ENCODE measurements around the gene SLAMF8.

Gene SLAMF8

DNA sequence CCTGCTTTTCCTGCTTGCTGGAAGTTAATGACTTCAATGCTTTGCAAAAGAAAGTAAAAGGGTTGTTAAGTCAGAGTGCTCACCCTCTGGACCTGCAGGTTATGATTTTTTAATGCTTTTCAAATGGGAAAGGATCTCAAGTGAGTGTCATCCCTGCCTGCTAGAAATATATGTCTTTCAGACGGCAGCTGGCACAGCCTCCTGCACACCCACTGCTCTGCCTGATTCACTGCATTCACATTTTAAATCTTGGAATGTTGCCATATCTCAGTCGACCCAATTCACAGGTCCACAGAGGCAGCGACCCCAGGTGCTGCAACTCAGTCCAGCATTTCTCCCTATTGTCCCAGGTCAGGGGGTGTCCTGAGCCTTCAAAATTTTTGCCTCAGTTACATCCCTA lies 35.2 kb upstream of the SLAMF8 start:
- no peak for TF ChIP-seq SPI1 (IDR thresholded peaks at IDR 0.05; ENCODE audit: borderline replicate concordance, low read depth)
- TF ChIP-seq, protein P1, sequence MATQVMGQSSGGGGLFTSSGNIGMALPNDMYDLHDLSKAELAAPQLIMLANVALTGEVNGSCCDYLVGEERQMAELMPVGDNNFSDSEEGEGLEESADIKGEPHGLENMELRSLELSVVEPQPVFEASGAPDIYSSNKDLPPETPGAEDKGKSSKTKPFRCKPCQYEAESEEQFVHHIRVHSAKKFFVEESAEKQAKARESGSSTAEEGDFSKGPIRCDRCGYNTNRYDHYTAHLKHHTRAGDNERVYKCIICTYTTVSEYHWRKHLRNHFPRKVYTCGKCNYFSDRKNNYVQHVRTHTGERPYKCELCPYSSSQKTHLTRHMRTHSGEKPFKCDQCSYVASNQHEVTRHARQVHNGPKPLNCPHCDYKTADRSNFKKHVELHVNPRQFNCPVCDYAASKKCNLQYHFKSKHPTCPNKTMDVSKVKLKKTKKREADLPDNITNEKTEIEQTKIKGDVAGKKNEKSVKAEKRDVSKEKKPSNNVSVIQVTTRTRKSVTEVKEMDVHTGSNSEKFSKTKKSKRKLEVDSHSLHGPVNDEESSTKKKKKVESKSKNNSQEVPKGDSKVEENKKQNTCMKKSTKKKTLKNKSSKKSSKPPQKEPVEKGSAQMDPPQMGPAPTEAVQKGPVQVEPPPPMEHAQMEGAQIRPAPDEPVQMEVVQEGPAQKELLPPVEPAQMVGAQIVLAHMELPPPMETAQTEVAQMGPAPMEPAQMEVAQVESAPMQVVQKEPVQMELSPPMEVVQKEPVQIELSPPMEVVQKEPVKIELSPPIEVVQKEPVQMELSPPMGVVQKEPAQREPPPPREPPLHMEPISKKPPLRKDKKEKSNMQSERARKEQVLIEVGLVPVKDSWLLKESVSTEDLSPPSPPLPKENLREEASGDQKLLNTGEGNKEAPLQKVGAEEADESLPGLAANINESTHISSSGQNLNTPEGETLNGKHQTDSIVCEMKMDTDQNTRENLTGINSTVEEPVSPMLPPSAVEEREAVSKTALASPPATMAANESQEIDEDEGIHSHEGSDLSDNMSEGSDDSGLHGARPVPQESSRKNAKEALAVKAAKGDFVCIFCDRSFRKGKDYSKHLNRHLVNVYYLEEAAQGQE (IDR thresholded peaks at IDR 0.05; ENCODE audit: insufficient replicate concordance, low read depth): no peak
- TF ChIP-seq GABPA (IDR thresholded peaks at IDR 0.05; ENCODE audit: low read depth): no peak
- TF ChIP-seq POLR2AphosphoS5 (IDR thresholded peaks at IDR 0.05; ENCODE audit: low read depth): no peak
- TF ChIP-seq, protein P2, sequence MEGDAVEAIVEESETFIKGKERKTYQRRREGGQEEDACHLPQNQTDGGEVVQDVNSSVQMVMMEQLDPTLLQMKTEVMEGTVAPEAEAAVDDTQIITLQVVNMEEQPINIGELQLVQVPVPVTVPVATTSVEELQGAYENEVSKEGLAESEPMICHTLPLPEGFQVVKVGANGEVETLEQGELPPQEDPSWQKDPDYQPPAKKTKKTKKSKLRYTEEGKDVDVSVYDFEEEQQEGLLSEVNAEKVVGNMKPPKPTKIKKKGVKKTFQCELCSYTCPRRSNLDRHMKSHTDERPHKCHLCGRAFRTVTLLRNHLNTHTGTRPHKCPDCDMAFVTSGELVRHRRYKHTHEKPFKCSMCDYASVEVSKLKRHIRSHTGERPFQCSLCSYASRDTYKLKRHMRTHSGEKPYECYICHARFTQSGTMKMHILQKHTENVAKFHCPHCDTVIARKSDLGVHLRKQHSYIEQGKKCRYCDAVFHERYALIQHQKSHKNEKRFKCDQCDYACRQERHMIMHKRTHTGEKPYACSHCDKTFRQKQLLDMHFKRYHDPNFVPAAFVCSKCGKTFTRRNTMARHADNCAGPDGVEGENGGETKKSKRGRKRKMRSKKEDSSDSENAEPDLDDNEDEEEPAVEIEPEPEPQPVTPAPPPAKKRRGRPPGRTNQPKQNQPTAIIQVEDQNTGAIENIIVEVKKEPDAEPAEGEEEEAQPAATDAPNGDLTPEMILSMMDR (IDR thresholded peaks at IDR 0.05; ENCODE audit: insufficient read depth, low read length): no peak
- no peak overlapping the region for H3K4me3 ChIP-seq (replicated peaks; ENCODE audit: insufficient read depth, low read length)
- no peak overlapping the region for H3K27ac ChIP-seq (replicated peaks)
- peaks cover 17% of the 10 kb centered on the region for H3K27me3 ChIP-seq (ENCODE audit: insufficient read depth, poor library complexity, severe bottlenecking)
- DNase-seq (ENCODE audit: low read depth in 1 of 2, low spot score in 1 of 2): no peak

DNA sequence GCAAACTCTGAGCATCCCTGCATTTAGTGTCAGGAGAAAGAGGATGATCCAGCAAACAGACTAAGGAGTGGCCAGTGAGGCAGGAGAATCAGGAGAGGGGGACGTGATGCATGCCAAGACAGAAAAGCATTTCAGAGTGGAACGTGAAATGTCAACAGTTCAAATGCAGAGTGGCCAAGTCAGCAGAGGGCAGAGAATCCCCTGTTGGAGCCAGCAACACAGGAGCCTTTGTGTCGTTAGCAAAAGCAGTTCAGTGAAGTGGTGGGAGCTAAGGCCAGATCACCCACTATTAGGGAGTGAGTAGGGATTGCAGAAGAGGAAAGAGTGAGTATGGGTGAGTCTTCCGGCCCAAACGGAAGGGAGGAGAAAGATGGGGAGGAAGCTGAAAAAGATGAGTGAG lies 31.1 kb upstream of the SLAMF8 start:
- no peak overlapping the region for H3K27ac ChIP-seq (replicated peaks)
- TF ChIP-seq, protein P2 (IDR thresholded peaks at IDR 0.05; ENCODE audit: insufficient read depth, low read length): no peak
- TF ChIP-seq SPI1 (IDR thresholded peaks at IDR 0.05; ENCODE audit: borderline replicate concordance, low read depth): no peak
- no peak for TF ChIP-seq GABPA (IDR thresholded peaks at IDR 0.05; ENCODE audit: low read depth)
- TF ChIP-seq POLR2AphosphoS5 (IDR thresholded peaks at IDR 0.05; ENCODE audit: low read depth): no peak
- TF ChIP-seq, protein P1 (IDR thresholded peaks at IDR 0.05; ENCODE audit: insufficient replicate concordance, low read depth): no peak
- DNase-seq (ENCODE audit: low read depth in 1 of 2, low spot score in 1 of 2): no peak

DNA sequence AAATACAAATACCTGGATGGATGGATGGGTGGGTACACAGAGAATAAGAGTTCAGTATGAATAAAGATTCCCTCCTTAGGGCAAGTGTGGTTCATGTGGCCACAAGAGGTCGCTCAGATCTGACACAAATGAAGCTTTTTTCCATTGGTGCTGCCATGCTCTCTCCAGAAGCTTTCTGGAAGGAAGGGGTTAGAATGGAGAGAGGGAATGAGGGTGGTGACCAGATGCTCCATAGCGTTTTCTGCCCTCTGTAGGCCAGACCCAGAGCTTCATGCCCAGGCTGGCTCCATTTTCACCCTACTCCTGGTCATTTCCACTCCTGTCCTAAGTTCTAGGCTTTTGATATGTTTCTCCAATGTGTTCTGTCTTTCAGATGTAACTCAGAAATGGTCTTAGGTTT lies 27.8 kb upstream of the SLAMF8 start:
- no peak overlapping the region for H3K27ac ChIP-seq (replicated peaks)
- peak; percentile 47 to 59 for DNase-seq (ENCODE audit: low read depth in 1 of 2, low spot score in 1 of 2)
- H3K27me3 ChIP-seq (ENCODE audit: insufficient read depth, poor library complexity, severe bottlenecking): peaks cover 17% of the 10 kb centered on the region
- H3K4me3 ChIP-seq (replicated peaks; ENCODE audit: insufficient read depth, low read length): no peak overlapping the region
- TF ChIP-seq, protein P2 (IDR thresholded peaks at IDR 0.05; ENCODE audit: insufficient read depth, low read length): peak; percentile 74
- TF ChIP-seq, protein P1 (IDR thresholded peaks at IDR 0.05; ENCODE audit: insufficient replicate concordance, low read depth): no peak

More for the DNA sequence above, 31.1 kb upstream of the SLAMF8 start:
- Histone ChIP-seq H3K27me3 (ENCODE audit: insufficient read depth, poor library complexity, severe bottlenecking) (peaks cover 22% of the 10 kb centered on the region), H3K4me3 (replicated peaks; ENCODE audit: insufficient read depth, low read length) (no peak overlapping the region)

Data from HL-60 (cell line).